Stimulated activated CD4-positive, alpha-beta T cell treated with anti-CD3 and anti-CD28 coated beads, Interleukin-1b, Interleukin-23, amount 100 ng/mL, for 1 hour (primary cell): ENCODE data around the gene SLC25A25.

ENCODE experiments used
- DNase-seq, 2 donors: peaks; one replicate each; pipeline ENCODE4 v3.0.0-alpha.2; 2020; ENCODE audit warnings: low read depth in 2 of 2

SLC25A25 gene

DNA sequence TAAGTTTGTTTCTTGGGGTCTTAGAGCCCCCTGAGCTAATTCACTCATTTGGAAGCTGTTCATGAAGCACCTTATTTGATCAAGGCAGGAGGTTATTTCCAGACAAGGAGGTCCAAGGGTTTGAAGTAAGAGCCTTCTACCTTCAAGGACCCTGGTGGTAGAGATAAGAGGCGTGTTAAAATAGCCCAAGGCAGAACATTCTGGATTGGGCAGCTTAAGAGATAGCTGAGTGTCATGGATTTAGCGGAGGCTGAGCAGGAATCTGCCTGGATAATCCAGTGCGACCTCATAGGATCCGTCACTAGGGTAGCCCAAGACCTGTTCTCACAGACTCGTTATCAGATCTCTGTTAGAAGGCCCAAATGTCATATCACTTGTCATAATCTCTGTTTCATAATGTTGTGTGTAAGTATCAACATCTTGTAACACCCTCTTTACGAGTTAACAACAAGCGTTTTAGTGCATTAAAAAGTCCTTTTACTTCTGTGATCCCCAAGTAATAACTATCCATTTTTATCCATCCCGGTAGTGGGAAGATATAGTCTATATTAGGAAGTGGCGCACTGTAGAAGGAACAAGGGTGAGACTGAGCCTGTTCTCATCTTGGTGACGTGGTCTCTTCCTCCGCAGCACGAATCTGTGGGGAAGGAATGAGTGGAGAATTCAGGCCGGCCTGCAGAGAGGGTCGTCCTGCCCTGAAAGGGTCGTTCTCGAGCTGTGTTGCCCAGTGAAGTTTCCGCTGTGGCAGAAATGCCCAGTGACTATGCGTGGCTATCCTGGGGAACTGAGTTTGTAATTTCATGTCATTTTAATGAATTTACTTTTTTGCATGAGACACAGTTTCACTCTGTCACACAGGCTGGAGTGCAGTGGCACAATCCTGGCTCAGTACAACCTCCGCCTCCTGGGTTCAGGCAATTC, 28.8 kb downstream of the SLC25A25 start:
- DNase-seq = no peak

- no peak for DNase-seq
These were observed 29.7 kb downstream of the SLC25A25 start for GRCh38 chr9:128097543-128098296.

DNA sequence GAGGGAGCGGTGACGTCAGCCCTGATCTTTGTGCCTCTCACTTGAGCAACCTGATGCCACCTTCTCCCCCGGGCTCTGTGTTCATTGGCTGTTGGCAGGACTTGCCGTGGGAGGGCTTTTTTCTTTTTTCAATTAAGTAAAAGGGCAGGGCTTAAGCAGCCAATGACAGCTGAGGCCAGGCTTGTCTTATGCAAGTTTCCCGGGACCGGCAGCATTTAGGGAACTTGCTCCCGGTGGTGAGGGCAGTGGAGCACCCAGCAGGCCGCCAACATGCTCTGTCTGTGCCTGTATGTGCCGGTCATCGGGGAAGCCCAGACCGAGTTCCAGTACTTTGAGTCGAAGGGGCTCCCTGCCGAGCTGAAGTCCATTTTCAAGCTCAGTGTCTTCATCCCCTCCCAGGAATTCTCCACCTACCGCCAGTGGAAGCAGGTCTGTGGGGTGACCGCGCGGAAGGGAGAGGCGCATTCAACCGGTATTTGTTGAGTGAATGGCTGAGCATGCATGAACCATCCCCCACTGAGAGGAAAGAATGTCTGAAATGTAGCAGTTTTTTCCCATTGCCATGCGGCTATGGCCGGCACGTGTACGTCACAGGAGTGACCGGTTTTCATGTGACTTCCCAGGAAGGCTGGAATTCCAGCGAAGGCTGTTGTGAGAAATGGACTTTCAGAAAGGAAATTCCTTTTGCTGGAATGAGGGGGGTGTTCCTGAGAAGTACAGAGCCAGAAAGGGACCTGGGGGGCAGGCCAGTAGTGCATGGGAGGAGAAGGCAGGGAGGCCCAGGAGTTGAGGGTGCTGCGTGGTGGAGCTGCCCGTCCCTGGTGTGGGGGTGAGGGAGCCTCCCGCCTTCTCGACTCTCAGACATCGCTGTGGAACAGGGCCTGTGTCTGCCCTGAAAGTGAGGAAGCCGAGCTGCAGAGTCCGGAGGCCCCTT, 30.5 kb downstream of the SLC25A25 start:
- DNase-seq = peak in 1 of 2 donors; percentile 21

GRCh38 chr9:128099231-128099931, 31.3 kb downstream of the SLC25A25 start:
- DNase-seq = no peak

GRCh38 chr9:128099932-128100491, 32.0 kb downstream of the SLC25A25 start:
- DNase-seq = no peak

GRCh38 chr9:128100581-128100980, 32.5 kb downstream of the SLC25A25 start:
- DNase-seq = no peak

DNA sequence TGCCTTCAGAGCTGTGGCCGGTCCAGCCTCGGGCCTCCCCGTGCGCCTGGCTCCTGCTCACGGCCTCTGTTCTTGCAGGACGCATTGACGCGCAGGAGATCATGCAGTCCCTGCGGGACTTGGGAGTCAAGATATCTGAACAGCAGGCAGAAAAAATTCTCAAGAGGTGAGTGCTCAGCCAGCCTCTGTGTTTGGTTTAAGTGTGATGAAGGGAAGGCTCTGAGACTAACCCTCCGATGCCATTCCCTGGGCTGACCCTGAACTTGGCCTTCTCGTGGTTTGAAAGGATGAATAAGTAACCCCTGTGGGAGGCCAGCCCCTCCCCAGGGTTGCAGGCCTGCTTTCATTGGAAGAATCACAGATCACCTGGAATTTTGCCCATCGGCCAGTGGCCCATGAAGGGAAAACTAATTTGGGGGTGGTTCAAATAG, 33.2 kb downstream of the SLC25A25 start:
- DNase-seq = no peak

GRCh38 chr9:128101690-128102089, 33.7 kb downstream of the SLC25A25 start:
- no peak for DNase-seq

DNA sequence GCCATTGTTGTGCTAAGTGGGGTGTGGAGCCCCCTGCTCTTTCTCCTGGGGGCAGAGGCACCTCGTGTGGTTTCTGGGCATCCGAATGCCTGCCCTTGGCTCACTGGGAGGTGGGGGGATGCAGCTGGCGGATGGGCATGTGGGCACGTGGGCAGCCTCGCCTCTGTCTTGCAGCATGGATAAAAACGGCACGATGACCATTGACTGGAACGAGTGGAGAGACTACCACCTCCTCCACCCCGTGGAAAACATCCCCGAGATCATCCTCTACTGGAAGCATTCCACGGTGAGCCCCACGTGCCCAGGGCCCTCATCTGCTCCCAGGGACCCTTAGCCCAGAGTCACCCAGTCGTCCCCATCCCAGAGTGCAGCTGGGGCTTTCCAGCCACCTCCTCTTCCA, 34.2 kb downstream of the SLC25A25 start:
- no peak for DNase-seq

GRCh38 chr9:128102861-128103588, 35.0 kb downstream of the SLC25A25 start:
- DNase-seq = no peak

DNA sequence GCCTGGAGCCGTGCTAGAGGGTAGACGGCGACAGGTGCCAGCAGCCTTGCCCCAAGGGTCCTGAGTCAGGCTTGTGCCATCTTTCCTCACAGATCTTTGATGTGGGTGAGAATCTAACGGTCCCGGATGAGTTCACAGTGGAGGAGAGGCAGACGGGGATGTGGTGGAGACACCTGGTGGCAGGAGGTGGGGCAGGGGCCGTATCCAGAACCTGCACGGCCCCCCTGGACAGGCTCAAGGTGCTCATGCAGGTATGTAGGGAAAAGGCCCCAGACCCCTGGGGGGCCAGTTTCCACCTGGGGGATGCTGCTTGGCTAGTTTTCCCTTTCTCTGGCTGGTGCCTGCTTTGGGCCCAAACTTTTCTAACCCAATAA, 35.5 kb downstream of the SLC25A25 start:
- DNase-seq = no peak

DNA sequence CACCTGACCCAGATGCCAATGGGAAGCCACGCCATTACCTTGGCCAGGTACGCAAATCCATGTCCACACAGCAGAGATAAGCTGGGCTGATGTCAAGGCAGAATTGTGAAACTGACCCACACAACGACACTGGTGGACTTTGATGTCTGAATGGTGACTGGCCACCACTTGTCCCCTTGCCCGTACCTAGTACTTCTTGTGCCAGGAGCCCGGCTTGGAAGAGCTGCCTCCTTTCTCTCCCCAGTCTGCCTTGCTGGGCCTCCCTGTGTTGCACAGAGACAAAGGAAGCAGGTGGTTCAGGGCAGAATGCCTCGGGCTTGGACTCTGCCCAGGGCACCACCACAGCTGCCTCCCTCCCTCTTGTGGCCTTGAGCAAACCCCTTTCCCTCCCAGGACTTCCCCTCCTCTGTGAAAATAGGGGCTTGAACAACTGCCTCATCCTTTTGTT, 36.2 kb downstream of the SLC25A25 start:
- DNase-seq = no peak

DNA sequence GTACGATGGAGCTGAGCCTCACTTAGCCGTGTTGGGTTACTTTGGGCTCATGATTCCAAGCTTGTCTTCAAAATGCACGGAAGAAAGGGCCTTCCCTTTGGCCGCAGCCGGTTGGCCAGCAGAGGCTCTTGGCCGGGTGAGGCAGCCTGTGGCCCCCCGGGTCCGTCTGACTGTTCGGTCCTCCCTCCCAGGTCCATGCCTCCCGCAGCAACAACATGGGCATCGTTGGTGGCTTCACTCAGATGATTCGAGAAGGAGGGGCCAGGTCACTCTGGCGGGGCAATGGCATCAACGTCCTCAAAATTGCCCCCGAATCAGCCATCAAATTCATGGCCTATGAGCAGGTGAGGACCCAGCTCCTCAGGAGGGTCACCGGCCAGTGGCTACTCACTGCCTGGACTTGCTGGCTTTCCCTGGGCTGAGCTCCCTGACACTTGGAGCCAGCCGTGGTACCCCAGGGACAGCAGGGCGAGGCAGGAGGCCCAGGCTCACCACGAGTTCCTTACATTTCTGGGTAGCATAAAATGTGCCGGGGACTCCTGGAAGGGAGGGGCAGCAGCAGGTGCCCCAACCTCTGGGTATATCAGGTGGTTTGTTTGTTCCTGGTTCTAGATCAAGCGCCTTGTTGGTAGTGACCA, 37.6 kb downstream of the SLC25A25 start:
- DNase-seq = no peak

DNA sequence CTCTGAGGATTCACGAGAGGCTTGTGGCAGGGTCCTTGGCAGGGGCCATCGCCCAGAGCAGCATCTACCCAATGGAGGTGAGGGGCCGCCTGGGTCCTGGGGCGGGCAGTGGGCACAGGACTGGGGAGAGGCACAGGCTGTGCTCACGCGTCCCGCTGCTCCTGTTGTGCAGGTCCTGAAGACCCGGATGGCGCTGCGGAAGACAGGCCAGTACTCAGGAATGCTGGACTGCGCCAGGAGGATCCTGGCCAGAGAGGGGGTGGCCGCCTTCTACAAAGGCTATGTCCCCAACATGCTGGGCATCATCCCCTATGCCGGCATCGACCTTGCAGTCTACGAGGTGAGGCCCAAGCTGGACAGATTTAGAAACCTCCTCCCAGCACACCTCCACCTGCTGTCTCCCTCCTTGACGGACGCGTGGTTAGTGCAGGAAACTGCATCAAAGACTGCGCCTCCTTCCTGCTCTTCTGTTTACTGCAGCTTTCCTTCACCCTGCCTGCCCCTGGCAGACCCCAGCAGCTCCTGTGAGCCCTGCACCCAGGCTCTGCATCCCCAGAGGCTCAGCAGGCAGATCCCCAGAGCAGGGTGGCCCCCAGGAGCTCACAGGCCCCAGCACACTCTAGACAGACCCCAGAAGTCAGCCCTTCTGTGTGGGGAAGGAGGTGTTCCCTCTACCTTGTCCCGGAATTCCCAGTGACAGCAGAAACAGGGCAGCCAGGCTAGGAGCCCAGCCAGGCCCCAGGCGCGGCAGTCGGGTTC, 38.3 kb downstream of the SLC25A25 start:
- no peak for DNase-seq

- no peak for DNase-seq
These were observed 39.0 kb downstream of the SLC25A25 start for GRCh38 chr9:128106940-128107467.

DNA sequence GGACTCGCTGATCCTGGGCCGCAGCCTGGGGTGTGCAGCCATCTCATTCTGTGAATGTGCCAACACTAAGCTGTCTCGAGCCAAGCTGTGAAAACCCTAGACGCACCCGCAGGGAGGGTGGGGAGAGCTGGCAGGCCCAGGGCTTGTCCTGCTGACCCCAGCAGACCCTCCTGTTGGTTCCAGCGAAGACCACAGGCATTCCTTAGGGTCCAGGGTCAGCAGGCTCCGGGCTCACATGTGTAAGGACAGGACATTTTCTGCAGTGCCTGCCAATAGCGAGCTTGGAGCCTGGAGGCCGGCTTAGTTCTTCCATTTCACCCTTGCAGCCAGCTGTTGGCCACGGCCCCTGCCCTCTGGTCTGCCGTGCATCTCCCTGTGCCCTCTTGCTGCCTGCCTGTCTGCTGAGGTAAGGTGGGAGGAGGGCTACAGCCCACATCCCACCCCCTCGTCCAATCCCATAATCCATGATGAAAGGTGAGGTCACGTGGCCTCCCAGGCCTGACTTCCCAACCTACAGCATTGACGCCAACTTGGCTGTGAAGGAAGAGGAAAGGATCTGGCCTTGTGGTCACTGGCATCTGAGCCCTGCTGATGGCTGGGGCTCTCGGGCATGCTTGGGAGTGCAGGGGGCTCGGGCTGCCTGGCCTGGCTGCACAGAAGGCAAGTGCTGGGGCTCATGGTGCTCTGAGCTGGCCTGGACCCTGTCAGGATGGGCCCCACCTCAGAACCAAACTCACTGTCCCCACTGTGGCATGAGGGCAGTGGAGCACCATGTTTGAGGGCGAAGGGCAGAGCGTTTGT, 39.6 kb downstream of the SLC25A25 start:
- DNase-seq = no peak

DNA sequence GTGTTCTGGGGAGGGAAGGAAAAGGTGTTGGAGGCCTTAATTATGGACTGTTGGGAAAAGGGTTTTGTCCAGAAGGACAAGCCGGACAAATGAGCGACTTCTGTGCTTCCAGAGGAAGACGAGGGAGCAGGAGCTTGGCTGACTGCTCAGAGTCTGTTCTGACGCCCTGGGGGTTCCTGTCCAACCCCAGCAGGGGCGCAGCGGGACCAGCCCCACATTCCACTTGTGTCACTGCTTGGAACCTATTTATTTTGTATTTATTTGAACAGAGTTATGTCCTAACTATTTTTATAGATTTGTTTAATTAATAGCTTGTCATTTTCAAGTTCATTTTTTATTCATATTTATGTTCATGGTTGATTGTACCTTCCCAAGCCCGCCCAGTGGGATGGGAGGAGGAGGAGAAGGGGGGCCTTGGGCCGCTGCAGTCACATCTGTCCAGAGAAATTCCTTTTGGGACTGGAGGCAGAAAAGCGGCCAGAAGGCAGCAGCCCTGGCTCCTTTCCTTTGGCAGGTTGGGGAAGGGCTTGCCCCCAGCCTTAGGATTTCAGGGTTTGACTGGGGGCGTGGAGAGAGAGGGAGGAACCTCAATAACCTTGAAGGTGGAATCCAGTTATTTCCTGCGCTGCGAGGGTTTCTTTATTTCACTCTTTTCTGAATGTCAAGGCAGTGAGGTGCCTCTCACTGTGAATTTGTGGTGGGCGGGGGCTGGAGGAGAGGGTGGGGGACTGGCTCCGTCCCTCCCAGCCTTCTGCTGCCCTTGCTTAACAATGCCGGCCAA, 40.4 kb downstream of the SLC25A25 start:
- no peak for DNase-seq
